HG03469 (cell line): ENCODE measurements around the gene FRMD1.

Source experiments
- ATAC-seq: cut with Tn5 transposase; IDR thresholded peaks from one replicate; pipeline ENCODE4 v1.9.1; 2021; ENCODE audit warnings: mild to moderate bottlenecking, moderate library complexity, moderate number of reproducible peaks; ENCODE audit not compliant: unreplicated experiment

FRMD1 gene

GRCh38 chr6:168013250-168013915 is 65.6 kb downstream of the FRMD1 start:
- no peak for ATAC-seq

- no peak for ATAC-seq
Measured at GRCh38 chr6:168012431-168013249, 66.4 kb downstream of the FRMD1 start.

GRCh38 chr6:168011291-168011690 is 67.7 kb downstream of the FRMD1 start:
- no peak for ATAC-seq

GRCh38 chr6:168009331-168009730 is 69.7 kb downstream of the FRMD1 start:
- no peak for ATAC-seq

- no peak for ATAC-seq
Measured at GRCh38 chr6:168007592-168008338, 71.2 kb downstream of the FRMD1 start.

GRCh38 chr6:168005796-168006195 is 73.2 kb downstream of the FRMD1 start:
- no peak for ATAC-seq

- ATAC-seq: no peak
Measured at GRCh38 chr6:168004945-168005344, 74.1 kb downstream of the FRMD1 start.

- no peak for ATAC-seq
Measured at GRCh38 chr6:168004023-168004422, 75.0 kb downstream of the FRMD1 start.
